ENCODE results near the gene OTX2.

The OTX2 gene

GRCh38 chr14:56811593-56812363 lies 1.5 kb upstream of the OTX2 start:
- no peak for DNase-seq

- DNase-seq, result no peak
Measured at GRCh38 chr14:56810836-56811592, 735 bp upstream of the OTX2 start.

GRCh38 chr14:56809270-56810146 lies 771 bp downstream of the OTX2 start:
- DNase-seq, result no peak

- DNase-seq, result no peak
Measured at GRCh38 chr14:56808383-56809269, 1.7 kb downstream of the OTX2 start.

- no peak for DNase-seq
Measured at GRCh38 chr14:56808110-56808382, 2.2 kb downstream of the OTX2 start.

- DNase-seq, result no peak
Measured at GRCh38 chr14:56807386-56808109, 2.7 kb downstream of the OTX2 start.

- DNase-seq, result no peak
Measured at GRCh38 chr14:56806760-56807159, 3.5 kb downstream of the OTX2 start.

- no peak for DNase-seq
Measured at GRCh38 chr14:56805992-56806727, 4.1 kb downstream of the OTX2 start.

GRCh38 chr14:56805201-56805991 lies 4.9 kb downstream of the OTX2 start:
- no peak for DNase-seq

GRCh38 chr14:56803816-56804535 lies 6.3 kb downstream of the OTX2 start:
- DNase-seq, result no peak

- DNase-seq, result no peak
Measured at GRCh38 chr14:56801920-56802319, 8.4 kb downstream of the OTX2 start.

GRCh38 chr14:56799343-56799645 lies 11.0 kb downstream of the OTX2 start:
- DNase-seq, result no peak

- DNase-seq, result no peak
Measured at GRCh38 chr14:56798447-56799342, 11.6 kb downstream of the OTX2 start.

GRCh38 chr14:56797569-56798446 lies 12.5 kb downstream of the OTX2 start:
- DNase-seq, result no peak

GRCh38 chr14:56797003-56797568 lies 13.2 kb downstream of the OTX2 start:
- DNase-seq, result no peak

- DNase-seq, result no peak
Measured at GRCh38 chr14:56796259-56796658, 14.0 kb downstream of the OTX2 start.

GRCh38 chr14:56795284-56795622 lies 15.0 kb downstream of the OTX2 start:
- DNase-seq, result no peak
